ENCODE results near the gene XAB2.
"Not testable (repeated sequence)": the region's sequence is repeated elsewhere in the genome, so short reads cannot be mapped to it uniquely, and the experiment has no call there.

The XAB2 gene

DNA sequence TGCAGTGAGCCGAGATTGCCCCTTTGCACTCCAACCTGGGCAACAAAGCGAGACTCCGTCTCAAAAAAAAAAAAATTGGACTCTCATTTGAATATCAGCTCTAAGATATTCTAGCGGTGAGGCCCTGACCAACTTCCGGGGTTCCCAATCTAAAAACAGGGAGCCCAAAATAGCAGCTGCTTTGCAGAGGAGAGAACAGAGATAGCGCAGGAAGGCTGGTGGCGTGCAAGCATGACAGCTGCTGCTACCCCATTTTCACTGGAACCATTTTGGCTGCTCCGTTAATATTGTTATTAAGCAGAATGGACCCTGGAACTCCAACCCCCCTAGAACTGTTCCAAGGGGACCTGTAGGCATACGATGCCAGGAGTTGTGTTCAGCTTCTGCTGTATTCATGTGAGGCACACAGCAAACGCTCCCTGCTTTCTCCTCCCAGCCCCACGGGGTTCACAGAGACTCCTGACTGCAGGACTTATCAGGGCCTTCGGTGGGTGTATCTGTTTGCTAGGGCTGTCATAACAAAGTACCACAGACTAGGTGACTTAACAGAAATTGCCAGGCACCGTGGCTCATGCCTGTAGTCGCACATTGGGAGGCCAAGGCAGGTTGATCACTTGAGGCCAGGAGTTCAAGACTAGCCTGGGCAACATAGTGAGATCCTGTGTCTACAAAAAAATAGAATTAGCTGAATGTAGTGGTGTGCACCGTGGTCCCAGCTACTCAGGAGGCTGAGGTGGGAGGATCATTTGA, 19.1 kb upstream of the XAB2 start:
- no peak for DNase-seq (ENCODE audit: low read depth in 2 of 2)

DNA sequence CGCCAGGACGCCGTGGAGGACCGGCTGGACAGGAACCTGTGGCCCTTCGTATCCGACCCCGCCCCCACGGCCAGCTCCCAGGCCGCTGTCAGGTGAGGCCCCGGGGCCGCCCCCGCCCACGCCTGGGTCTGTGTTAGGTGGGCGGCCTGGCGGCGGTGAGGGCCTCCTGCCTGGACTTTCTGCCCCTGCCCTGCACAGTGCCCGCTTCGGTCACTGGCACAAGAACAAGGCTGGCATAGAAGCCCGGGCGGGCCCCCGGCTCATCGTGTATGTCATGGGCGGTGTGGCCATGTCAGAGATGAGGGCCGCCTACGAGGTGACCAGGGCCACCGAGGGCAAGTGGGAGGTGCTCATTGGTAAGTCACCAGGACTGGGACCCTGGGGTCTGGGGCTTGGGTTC, 17.8 kb upstream of the XAB2 start:
- DNase-seq (ENCODE audit: low read depth in 2 of 2) = no peak

DNA sequence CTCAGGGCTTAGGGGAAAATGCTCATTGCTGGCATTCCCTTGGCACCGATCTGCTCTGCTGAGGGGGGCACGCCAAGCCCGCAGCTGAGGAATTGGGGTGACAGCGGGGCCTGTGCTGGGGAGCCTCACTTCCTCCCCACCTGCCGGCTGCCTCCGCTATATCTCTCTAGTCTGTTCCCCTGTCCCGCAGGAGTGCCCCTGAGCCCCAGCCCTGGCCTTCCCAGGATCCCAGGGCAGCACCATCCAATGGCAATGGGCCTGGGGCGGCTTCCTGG, 17.0 kb upstream of the XAB2 start:
- DNase-seq (ENCODE audit: low read depth in 2 of 2) = no peak

DNA sequence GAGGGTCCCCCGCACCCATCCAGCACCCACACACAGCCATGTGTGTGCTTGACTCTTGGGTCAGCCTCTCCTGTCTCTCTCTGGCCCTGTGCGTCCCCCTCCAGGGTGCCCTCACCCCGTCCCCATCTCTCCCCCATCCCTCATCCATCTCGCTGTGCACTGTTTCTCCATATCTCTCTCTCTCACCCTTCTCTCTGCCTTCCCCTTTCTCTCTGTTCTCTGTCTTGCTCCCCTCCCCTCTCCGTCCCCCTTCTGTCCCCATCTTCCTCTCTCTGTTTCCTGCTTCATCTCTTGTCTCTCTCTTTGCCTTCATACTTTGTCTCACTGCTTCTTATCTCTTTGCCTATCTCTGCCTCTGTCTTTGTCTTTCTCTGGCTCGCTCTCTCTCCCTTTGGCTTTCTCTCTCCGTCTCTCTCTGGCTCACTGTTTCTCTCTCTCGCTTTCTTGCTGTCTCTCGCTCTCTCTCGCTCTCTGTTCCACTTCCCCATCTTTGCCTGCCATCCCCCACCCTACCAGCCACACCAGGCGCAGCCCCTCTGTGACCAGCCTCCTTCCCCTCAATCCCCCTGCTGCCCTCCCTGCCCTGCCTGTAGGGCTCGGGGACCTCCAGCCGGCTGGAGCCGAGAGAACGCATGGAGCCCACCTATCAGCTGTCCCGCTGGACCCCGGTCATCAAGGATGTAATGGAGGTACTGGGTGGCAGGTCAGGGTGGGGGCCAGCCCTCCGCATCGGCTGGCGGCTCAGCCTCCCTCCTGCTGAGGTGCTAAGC, 16.5 kb upstream of the XAB2 start:
- DNase-seq (ENCODE audit: low read depth in 2 of 2) = no peak

DNA sequence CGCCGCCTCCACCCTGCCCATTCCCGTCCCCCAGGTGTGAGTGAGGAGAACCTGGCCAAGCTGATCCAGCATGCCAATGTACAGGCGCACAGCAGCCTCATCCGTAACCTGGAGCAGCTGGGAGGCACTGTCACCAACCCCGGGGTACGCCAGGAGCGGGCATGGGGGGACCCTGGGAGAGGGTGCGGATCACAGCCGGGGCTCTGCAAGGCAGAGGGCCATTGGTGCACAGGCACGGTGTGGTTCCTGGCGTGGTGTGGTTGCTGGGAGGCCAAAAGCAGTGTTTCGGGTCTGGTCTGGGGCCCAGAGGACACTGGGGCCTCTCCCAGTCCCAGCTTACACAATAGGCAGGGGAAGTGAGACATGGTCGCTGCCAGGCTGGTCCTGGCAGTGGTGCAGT, 15.8 kb upstream of the XAB2 start:
- no peak for DNase-seq (ENCODE audit: low read depth in 2 of 2)

DNA sequence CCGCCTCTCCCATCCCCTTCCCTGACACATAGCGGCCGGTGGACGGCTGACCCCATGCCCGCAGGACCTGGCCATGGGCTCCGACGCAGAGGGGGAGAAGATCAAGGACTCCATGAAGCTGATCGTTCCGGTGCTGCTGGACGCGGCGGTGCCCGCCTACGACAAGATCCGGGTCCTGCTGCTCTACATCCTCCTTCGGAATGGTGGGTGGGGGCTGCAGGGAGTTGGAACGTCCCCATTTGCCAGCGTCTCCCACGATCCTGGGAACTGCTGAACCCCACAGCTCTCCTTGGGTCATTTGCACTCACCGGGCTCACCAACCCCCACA, 15.2 kb upstream of the XAB2 start:
- DNase-seq (ENCODE audit: low read depth in 2 of 2) = no peak

DNA sequence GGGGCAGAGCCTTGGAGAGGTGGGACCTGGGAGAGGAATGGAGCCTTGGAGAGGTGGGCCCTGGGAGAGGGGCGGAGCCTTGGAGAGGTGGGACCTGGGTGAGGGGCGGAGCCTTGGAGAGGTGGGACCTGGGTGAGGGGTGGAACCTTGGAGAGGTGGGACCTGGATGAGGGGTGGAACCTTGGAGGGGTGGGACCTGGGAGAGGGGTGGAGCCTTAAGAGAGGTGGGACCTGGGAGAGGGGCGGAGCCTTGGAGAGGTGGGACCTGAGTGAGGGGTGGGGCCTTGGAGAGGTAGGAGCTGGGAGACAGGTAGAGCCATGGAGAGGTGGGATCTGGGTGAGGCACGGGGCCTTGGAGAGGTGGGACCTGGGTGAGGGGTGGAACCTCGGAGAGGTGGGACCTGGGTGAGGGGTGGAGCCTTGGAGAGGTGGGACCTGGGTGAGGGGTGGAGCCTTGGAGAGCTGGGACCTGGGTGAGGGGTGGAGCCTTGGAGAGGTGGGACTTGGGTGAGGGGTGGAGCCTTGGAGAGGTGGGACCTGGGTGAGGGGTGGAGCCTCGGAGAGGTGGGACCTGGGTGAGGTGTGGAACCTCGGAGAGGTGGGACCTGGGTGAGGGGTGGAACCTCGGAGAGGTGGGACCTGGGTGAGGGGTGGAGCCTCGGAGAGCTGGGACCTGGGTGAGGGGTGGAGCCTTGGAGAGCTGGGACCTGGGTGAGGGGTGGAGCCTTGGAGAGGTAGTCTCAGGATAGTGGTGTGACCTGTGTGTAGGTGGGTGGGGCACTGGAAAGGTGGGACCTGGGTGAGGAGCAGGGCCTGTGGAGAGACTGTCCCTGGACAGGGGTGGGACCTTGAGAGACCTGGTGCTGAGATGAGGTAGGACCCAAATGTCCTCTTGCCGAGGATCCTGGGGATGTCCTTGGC, 14.5 kb upstream of the XAB2 start:
- not testable (repeated sequence) for DNase-seq (ENCODE audit: low read depth in 2 of 2)

DNA sequence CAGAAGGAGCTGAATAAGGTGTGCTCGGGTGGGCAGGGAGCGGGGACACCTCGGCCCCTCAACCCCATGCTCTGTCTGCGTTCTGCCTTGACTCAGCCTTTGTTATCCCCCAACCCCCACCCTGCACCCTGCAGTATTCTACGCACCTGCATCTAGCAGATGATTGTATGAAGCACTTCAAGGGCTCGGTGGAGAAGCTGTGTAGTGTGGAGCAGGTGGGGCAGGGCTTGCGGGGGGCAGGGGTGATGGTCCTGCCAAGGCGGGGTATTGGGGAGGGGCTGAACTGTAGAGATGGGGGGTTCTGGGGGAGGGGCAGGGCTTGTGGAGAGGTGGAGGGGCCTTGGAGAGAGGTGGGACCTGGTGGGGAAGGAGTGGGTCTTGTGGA, 13.7 kb upstream of the XAB2 start:
- no peak for DNase-seq (ENCODE audit: low read depth in 2 of 2)

DNA sequence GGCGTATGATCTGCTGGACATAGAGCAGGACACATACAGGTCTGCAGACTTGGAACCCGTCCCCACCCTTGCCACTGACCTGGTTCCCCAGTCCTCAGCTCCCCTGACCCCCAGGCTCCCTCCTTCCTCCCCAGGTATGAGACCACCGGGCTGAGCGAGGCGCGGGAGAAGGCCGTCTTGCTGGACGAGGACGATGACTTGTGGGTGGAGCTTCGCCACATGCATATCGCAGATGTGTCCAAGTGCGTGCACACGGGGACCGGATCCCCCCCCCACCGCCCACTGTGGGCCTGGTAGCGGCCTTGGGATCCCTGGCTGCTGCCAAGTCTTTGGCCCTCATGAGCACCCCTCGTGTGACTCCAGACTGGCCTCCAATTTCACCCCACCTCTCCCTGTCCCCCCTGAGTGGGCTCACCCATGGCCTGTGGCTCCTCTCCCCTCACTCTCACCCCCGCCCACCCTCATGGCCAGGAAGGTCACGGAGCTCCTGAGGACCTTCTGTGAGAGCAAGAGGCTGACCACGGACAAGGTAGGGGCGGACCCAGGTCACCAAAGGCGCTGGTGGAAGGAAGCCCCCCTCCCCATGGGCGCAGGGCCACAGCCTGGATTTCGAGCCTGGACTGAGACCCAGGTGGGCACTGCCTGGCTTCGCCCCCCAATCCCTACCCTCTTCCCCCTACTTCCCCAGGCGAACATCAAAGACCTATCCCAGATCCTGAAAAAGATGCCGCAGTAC, 13.1 kb upstream of the XAB2 start:
- no peak for DNase-seq (ENCODE audit: low read depth in 2 of 2)

DNA sequence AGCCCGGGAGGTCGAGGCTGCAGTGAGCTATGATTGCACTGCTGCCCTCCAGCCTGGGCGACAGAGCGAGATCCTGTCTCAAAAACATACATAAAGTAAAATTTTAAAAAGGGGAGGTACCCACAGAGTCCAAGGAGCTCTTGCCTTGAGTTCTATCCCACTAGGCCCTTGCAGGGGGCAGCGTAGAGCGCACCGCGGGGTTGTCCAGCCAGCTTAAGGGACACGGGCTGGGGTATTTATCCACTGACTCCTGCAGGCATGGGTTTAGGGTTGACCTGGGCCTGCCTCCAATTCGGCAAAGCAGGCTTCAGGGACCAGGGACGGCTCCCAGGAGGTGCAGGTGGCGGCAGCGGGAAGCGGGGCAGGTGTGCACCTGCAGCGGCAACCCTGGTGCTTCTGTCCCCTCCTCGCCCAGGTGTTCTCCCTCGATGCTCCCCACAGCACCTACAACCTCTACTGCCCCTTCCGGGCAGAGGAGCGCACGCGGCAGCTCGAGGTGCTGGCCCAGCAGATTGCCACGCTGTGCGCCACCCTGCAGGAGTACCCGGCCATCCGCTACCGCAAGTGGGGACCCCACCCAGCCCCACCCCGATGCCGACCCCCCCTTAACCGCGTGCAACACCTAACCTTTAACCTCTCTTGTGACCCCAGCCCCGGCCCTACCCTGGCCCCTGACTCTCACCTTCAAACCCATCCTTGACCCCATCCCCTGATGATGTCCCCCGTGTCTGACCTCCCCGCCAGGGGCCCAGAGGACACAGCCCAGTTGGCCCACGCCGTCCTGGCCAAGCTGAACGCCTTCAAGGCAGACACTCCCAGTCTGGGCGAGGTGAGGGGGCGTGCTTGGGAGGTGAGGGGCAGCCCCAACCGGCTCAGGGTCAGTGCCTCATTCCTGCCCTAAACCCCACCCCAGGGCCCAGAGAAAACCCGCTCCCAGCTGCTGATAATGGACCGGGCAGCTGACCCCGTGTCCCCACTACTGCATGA, 12.2 kb upstream of the XAB2 start:
- no peak for DNase-seq (ENCODE audit: low read depth in 2 of 2)

DNA sequence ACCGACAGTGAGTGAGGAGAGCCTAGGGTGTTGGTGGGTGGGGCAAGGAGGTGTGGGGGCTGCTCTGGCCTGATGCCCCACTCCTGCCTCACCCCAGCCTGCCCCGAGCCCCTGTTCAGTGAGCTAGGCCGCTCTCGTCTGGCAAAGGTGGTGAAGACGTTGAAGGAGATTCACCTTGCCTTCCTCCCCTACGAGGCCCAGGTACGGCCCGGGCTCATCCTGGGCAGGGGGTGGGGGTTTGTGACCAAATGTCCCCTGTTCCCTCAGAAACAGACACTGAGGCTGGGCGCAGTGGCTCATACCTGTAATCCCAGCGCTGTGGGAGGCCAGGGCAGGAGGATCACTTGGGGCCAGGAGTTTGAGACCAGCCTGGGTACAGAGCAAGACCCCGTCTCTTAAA, 11.5 kb upstream of the XAB2 start:
- DNase-seq (ENCODE audit: low read depth in 2 of 2) = no peak

DNA sequence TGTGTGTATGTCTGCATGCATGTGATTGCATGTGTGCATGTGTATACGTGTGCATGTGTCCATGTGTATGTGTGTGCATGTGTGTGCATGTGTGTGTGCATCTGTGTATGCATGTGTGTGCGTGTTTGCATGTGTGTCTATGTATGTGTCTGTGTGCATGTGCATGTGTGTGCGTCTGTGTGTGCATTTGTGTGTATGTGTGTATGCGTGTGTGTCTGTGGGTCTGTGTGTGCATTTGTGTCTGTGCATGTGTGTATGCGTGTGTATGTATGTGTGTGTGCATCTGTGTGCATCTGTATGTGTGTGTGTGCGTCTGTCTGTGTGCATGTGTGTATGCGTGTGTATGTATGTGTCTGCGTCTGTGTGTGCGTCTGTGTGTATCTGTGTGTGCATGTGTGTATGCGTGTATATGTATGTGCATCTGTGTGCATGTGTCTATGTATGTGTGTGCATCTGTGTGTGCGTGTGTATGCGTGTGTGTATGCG, 10.6 kb upstream of the XAB2 start:
- DNase-seq (ENCODE audit: low read depth in 2 of 2) = no peak

DNA sequence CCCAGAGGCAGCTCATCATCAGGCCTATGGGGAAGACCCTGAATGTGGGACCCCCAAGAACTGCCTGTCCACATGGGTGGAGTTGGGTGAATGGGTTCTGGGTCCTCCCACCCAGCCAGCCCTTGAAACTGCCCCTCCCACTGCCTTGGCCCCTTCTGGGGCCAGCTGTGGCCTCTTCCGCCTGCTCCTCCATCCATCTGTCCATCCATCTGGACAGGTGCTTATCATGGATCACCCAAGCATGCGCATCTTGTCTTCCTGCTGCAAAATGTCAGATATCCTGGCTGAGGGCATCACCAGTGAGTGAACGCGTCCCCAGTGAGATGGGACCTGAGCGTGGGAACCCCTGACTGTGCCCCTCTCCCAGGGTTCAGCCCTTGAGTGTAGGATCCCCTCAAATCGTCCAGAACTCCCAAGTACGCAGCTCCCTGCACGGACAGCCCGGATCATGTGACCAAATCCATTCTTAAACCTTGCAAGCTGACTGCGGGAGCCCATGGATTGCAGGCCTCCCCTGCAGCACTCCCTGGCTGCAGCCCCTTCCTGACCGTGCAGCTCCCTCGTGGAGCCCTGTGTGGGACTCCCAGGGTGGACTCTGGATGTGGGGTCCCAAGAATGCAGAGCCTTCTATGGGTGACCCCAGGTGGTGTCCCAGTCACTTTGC, 9.6 kb upstream of the XAB2 start:
- DNase-seq (ENCODE audit: low read depth in 2 of 2) = no peak

DNA sequence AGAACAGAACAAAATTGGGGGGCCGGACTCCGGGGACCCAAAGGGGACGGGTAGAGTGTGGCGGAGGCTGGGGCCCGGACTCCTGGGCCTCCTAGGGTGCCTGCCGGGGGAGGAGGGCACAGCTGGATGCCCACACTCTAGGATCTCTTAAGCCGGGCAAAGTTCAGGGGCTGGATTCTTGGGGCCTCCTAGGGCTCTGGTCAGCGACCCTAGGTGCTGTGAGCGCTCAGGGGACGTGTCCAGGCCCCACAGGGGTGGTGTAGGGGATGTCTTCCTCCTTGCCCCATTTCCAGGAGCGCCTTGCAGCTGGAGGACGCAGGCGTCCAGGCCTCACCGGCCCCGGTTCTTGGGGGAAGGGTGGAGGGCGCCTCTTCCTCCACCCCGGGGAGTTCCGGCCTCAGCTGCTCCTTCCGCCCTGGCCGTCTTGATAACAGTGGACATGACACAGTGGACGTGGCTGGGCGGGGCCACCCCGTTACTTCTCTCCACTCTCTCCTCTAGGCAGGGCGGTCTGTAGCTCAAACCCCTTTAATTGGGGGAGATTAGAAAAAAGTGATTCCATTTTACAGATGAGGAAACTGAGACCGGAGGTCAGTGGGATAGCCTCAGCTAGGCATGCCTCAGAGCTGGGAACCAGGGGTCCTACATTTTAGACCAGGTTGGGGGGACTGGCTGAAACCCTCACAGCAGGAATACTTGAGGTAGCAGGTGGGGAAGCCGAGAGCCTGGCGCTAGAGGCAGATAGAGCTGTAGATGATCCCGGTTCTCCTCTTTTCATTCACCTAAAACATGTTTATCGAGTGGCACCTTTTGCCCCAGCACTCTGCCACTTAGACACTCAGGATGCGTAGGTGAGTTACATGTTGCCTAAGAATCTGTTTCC, 8.3 kb upstream of the XAB2 start:
- DNase-seq (ENCODE audit: low read depth in 2 of 2) = no peak

DNA sequence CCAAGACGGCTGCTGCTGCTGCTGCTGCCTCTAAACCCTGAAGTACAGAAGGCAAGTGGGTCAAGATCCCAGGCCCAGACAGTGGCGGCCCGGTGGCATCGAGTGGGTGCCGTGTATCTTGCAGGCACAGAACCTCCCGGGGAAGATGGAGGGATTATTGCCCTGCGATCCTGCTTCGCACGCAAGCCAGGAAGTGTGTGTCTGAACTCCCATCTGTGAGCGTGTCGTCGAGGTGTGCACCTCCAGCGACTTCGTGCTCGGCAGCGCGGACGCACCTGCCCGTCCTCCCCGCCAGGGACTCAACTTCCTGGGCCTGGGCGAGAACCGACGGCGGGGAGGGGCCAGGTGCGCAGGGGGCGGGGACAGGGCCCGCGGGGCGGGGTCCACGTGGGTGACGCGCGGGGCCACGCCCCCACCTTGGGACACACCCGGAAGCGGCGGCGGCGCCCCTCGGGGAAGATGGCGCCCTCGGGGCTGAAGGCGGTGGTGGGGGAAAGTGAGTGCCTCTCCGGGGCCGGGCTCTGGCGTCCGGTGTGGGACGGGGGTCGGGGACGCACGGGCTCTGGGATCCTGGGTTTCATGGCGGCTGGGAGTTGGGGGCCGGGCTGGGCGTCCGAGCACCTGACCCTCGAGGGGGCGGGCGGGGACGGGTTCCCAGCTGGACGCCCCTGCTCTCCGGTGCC, 7.5 kb upstream of the XAB2 start, which contains the start of gene STXBP2:
TSS of gene STXBP2 (plus strand) at position 420 of the 683 bp plus-strand sequence. CDS start at position 460, 40 bp downstream.
- DNase-seq (ENCODE audit: low read depth in 2 of 2) = peak; percentile 93 to 95

DNA sequence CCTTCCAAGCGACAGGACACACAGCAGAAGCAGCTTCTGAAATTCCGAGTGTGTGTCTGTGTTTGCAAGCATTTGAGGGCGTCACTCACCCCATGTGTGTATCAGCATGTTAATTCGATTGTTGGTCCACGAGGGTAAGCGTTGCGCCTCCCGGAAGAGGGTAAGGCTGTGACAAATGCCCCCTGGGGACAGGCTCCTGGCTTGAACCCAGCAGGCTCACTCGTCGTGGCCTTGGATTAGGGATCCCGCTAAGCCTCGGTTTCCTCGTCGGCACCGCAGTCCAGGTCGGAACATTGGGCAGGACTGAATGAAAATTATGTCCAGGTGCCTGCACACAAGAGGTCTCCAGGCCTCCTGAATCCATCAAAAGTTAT, 7.0 kb upstream of the XAB2 start:
- no peak for DNase-seq (ENCODE audit: low read depth in 2 of 2)

DNA sequence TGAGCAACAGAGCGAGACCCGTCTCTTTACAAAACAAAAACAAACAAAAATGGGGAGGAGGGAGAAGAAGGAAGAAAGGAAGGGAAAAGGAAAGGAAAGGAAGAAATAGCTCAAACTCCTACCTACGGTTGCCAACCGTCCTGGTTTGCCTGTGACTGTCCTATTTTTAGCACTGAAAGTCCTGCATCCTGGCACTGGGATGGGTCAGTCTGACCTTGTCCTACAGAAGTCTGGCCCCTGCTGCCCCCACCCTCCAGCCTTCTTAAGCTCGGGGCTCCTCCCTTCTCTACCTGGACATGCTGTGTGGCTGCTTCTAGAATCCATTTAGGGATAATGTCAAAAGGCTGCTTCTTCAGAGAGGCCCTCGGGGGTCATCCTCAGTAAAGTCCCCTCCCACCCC, 6.3 kb upstream of the XAB2 start:
- no peak for DNase-seq (ENCODE audit: low read depth in 2 of 2)

DNA sequence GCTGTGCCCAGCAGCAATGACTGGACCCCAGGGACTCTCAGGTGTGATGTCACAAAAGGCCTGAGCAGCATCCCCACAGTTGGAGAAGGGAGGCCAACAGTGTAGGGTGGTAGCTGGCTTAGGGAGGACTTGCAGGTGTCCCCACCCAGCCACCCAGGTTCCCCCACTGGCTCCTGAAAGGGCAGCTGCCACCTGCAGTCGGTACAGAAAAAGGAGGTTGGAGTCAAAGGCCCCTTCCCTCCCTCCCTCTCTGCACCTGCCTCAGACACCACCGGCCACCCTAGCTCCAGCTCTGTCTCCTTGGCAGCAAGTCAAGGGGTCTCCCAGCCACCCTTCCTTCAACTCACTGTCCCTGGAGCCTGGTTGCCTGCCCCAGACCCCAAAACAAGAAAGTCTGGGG, 4.4 kb upstream of the XAB2 start, which contains the start of gene PCP2:
TSS of gene PCP2 (minus strand) at position 22 of the 400 bp plus-strand sequence. CDS start 262 bp downstream, outside the sequence.
- no peak for DNase-seq (ENCODE audit: low read depth in 2 of 2)
